Measurements from ENCODE around the gene NR1D2.

- TF ChIP-seq ELF4 (CRISPR knock-in tag; IDR thresholded peaks at IDR 0.05; ENCODE audit: low read depth) (no peak), ATF2 (CRISPR knock-in tag; IDR thresholded peaks at IDR 0.05; ENCODE audit: borderline replicate concordance, low read depth) (no peak)
These were observed 23.5 kb downstream of the NR1D2 start for GRCh38 chr3:23968463-23969184.

Data from WTC11 (cell line).